ENCODE results near the gene APLN.
A peak's percentile ranks its signal among the peaks of the same experiment; 100 is the strongest.

The APLN gene

GRCh38 chrX:129653971-129654651 is 645 bp downstream of the APLN start (continued):
- peak; percentile 46; the same call in 1 of the 2 replicates for TF ChIP-seq ZBTB8A (tag by site-specific recombination; IDR thresholded peaks at IDR 0.05)
- TF ChIP-seq ZNF155 (tag by site-specific recombination; IDR thresholded peaks at IDR 0.05): no peak
- peak; percentile 76 for TF ChIP-seq OSR2 (tag by site-specific recombination; IDR thresholded peaks at IDR 0.05)
- TF ChIP-seq ZBTB1 (tag by site-specific recombination; IDR thresholded peaks at IDR 0.05): no peak
- TF ChIP-seq ZNF747 (tag by site-specific recombination; IDR thresholded peaks at IDR 0.05): no peak
- TF ChIP-seq FEZF1 (tag by site-specific recombination; IDR thresholded peaks at IDR 0.05): peak; percentile 49
- peak; percentile 35; the same call in 1 of the 2 replicates for TF ChIP-seq ZFHX2 (tag by site-specific recombination; conservative IDR thresholded peaks at IDR 0.05)

- H3K4me3 ChIP-seq (ENCODE audit: low read depth, low read length): no peak overlapping the region
- no peaks in the 10 kb centered on the region for H3K9me3 ChIP-seq (ENCODE audit: control insufficient read depth, insufficient read depth, low read depth, low read length)
- ChIA-PET CTCF (interaction anchor here (1.6 to 1.7 kb wide), 2 partner anchors 16 to 73 kb away, joined by 4 to 6 read pairs; no protein-coding TSS in a partner anchor), POLR2A (no interaction called here)
- TF ChIP-seq HIC1 (tag by site-specific recombination; IDR thresholded peaks at IDR 0.05) (no peak), PRDM2 (tag by site-specific recombination; IDR thresholded peaks at IDR 0.05; ENCODE audit: borderline replicate concordance) (no peak), ZFHX2 (tag by site-specific recombination; conservative IDR thresholded peaks at IDR 0.05) (no peak), GLIS1 (tag by site-specific recombination; IDR thresholded peaks at IDR 0.05) (no peak), ZNF571 (tag by site-specific recombination; IDR thresholded peaks at IDR 0.05) (no peak), ZNF777 (tag by site-specific recombination; IDR thresholded peaks at IDR 0.05; ENCODE audit: borderline replicate concordance) (no peak), ZFP3 (tag by site-specific recombination; IDR thresholded peaks at IDR 0.05; ENCODE audit: low read depth) (no peak), ZNF677 (tag by site-specific recombination; IDR thresholded peaks at IDR 0.05) (no peak), ZNF292 (tag by site-specific recombination; IDR thresholded peaks at IDR 0.05; ENCODE audit: borderline replicate concordance, low read depth) (no peak), ELK4 (IDR thresholded peaks at IDR 0.05; ENCODE audit: borderline replicate concordance, low read depth, low read length) (no peak)
- TF ChIP-seq, protein P1, sequence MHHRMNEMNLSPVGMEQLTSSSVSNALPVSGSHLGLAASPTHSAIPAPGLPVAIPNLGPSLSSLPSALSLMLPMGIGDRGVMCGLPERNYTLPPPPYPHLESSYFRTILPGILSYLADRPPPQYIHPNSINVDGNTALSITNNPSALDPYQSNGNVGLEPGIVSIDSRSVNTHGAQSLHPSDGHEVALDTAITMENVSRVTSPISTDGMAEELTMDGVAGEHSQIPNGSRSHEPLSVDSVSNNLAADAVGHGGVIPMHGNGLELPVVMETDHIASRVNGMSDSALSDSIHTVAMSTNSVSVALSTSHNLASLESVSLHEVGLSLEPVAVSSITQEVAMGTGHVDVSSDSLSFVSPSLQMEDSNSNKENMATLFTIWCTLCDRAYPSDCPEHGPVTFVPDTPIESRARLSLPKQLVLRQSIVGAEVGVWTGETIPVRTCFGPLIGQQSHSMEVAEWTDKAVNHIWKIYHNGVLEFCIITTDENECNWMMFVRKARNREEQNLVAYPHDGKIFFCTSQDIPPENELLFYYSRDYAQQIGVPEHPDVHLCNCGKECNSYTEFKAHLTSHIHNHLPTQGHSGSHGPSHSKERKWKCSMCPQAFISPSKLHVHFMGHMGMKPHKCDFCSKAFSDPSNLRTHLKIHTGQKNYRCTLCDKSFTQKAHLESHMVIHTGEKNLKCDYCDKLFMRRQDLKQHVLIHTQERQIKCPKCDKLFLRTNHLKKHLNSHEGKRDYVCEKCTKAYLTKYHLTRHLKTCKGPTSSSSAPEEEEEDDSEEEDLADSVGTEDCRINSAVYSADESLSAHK (tag by site-specific recombination; IDR thresholded peaks at IDR 0.05): no peak
- TF ChIP-seq, protein P2, sequence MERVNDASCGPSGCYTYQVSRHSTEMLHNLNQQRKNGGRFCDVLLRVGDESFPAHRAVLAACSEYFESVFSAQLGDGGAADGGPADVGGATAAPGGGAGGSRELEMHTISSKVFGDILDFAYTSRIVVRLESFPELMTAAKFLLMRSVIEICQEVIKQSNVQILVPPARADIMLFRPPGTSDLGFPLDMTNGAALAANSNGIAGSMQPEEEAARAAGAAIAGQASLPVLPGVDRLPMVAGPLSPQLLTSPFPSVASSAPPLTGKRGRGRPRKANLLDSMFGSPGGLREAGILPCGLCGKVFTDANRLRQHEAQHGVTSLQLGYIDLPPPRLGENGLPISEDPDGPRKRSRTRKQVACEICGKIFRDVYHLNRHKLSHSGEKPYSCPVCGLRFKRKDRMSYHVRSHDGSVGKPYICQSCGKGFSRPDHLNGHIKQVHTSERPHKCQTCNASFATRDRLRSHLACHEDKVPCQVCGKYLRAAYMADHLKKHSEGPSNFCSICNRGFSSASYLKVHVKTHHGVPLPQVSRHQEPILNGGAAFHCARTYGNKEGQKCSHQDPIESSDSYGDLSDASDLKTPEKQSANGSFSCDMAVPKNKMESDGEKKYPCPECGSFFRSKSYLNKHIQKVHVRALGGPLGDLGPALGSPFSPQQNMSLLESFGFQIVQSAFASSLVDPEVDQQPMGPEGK (tag by site-specific recombination; IDR thresholded peaks at IDR 0.05): no peak
- no peak overlapping the region for H3K27ac ChIP-seq (ENCODE audit: extremely low read depth, low read depth, low read length)
- no peaks in the 10 kb centered on the region for H3K36me3 ChIP-seq (ENCODE audit: control insufficient read depth in 2 of 2, insufficient read depth in 1 of 2, low read length in 2 of 2)
- no peaks in the 10 kb centered on the region; the same call in 1 of the 2 replicates for H3K4me1 ChIP-seq (ENCODE audit: control insufficient read depth, insufficient read depth, low read length)
Observed at GRCh38 chrX:129653181-129653970, 1.4 kb downstream of the APLN start.
